AG09319 (cell line): ENCODE measurements around the gene PRKCQ.
A peak's percentile ranks its signal among the peaks of the same experiment; 100 is the strongest.

ENCODE experiments used
- DNase-seq: peaks from one replicate; pipeline ENCODE4 v3.0.0-alpha.2; 2010; ENCODE audit warnings: low read depth; ENCODE audit errors: extremely low read depth
- CTCF ChIP-seq: IDR thresholded peaks from 2 replicates; pipeline ENCODE4 v1.5.1; 2011; ENCODE audit warnings: low read depth, mild to moderate bottlenecking, inconsistent platforms, low read length, moderate library complexity

PRKCQ gene

GRCh38 chr10:6388261-6388893 lies 191.7 kb downstream of the PRKCQ start:
- TF ChIP-seq CTCF: no peak
- DNase-seq: no peak

DNA sequence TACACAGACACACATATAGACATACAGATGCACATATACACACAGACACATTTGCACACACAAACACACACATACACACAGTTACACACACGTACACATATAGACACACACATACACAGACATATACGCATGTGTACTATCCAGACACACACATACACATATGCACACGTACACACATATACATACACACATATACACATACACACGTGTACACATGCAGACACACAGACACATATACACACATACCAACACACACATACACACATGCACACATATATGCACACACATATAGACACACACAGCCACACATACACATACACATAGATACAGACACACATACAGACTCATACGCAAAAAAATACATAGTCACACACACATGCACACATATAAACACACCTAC lies 193.1 kb downstream of the PRKCQ start:
- TF ChIP-seq CTCF: no peak

GRCh38 chr10:6386346-6386745 lies 193.7 kb downstream of the PRKCQ start:
- no peak for DNase-seq
- no peak for TF ChIP-seq CTCF

More for the DNA sequence above, 193.1 kb downstream of the PRKCQ start:
- no peak for DNase-seq

DNA sequence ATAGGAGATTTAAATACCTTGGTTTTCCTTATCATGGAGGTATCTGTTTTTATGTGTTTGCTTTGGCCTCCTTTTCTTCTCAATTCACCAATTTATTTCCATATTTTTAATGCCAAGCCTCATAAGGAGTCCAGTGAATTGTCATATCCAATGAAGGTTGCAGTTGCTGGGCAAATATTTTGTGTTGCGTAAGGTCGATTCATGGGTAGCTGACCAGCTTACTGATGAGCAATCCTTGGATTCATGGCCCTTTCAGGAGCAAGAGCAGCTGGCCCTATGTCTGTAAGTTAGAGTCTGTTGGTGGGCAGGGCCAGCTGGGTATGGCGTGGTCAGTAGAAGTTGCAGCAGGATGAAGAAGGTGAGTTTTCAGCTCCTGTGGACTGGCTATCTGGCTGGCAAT lies 194.4 kb downstream of the PRKCQ start:
- no peak for TF ChIP-seq CTCF
- DNase-seq: no peak

- no peak for TF ChIP-seq CTCF
- DNase-seq: no peak
These were observed 195.2 kb downstream of the PRKCQ start for GRCh38 chr10:6384847-6385246.

DNA sequence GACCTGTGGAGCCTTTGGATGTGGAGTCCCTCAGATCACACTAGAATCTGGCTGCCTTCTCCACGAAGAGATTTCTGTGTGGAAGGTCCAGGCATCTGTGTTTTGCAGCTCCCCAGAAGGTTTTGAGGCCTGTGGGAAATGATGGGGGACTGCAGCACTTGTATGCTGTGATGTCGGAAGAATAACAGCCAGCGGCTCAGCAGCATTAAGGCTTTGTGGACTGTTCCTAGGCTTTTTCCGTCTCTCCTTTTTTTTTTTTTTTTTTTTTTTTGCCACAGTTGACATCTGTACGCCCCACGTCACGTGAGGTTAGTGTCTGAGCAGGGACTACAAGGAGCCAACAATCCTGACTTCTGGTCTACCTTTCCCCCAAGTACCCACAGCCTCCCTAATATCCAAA lies 196.0 kb downstream of the PRKCQ start:
- DNase-seq: no peak
- TF ChIP-seq CTCF: no peak

DNA sequence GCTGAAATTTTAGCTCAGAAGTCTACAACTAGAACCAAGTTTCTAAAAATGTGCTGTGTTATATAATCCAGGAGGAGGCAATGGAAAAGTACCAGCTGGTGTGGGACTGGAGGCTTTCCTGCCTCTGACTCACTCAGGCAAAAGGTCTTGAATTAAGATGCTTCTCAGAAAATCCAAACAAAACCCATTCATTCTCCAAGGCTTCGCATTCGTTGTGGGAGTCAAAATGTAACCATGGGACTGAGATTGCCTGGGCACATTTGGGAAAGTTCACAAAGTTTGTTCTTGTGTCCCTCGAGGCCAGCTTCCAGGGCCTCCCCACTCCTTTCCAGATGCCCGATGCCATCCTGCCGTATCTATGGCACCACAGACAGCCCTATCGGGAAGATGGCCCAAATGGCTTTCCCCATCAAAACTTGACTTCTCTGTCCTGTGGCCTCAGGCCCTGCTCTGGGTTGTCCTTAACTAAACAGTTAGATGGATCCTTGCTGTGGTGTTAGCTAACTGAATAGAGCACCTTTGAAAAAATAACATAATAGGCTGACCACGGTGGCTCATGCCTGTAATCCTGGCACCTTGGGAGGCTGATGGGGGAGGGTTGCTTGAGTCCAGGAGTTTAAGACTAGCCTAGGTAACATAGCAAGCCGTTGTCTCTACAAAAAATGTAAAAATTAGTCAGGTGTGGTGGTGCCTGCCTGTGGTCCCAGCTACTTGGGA lies 196.8 kb downstream of the PRKCQ start:
- peak; percentile 30 for DNase-seq

More for the DNA sequence above, 196.8 kb downstream of the PRKCQ start:
- TF ChIP-seq CTCF: no peak
